HG02759 (cell line): ENCODE data around the gene CTNNA3.
A peak's percentile ranks its signal among the peaks of the same experiment; 100 is the strongest.
"Not testable (repeated sequence)": the region's sequence is repeated elsewhere in the genome, so short reads cannot be mapped to it uniquely, and the experiment has no call there.

ENCODE experiments used
- ATAC-seq: cut with Tn5 transposase; IDR thresholded peaks from one replicate; pipeline ENCODE4 v1.9.1; 2021; ENCODE audit warnings: mild to moderate bottlenecking, moderate library complexity; ENCODE audit not compliant: unreplicated experiment

CTNNA3 gene

GRCh38 chr10:67696029-67696428 is at the start of gene CTNNA3:
Gene CTNNA3 (minus strand): TSS chr10:67696195.
- ATAC-seq: peak; percentile 75

- ATAC-seq: no peak
Observed at GRCh38 chr10:67735430-67735829, 39.4 kb upstream of the CTNNA3 start.

GRCh38 chr10:67733511-67733910 is 37.5 kb upstream of the CTNNA3 start:
- ATAC-seq: no peak

GRCh38 chr10:67725567-67725966 is 29.6 kb upstream of the CTNNA3 start:
- ATAC-seq: no peak

- ATAC-seq: no peak
Observed at GRCh38 chr10:67723601-67724000, 27.6 kb upstream of the CTNNA3 start.

- ATAC-seq: peak; percentile 65
Observed at GRCh38 chr10:67722113-67722512, 26.1 kb upstream of the CTNNA3 start.

- not testable (repeated sequence) for ATAC-seq
Observed at GRCh38 chr10:67716455-67716854, 20.5 kb upstream of the CTNNA3 start.

GRCh38 chr10:67705921-67706320 is 9.9 kb upstream of the CTNNA3 start:
- ATAC-seq: no peak

GRCh38 chr10:67699613-67700270 is 3.7 kb upstream of the CTNNA3 start:
- ATAC-seq: not testable (repeated sequence)

GRCh38 chr10:67698164-67698563 is 2.2 kb upstream of the CTNNA3 start:
- ATAC-seq: no peak

- peak; percentile 85 for ATAC-seq
Observed at GRCh38 chr10:67697724-67698131, 1.7 kb upstream of the CTNNA3 start.

- no peak for ATAC-seq
Observed at GRCh38 chr10:67696679-67697078, 684 bp upstream of the CTNNA3 start.

- peak; percentile 14 for ATAC-seq
Observed at GRCh38 chr10:67695555-67695954, 440 bp downstream of the CTNNA3 start.

- ATAC-seq: not testable (repeated sequence)
Observed at GRCh38 chr10:67691861-67692260, 4.1 kb downstream of the CTNNA3 start.

GRCh38 chr10:67690540-67690939 is 5.5 kb downstream of the CTNNA3 start:
- not testable (repeated sequence) for ATAC-seq

- not testable (repeated sequence) for ATAC-seq
Observed at GRCh38 chr10:67684140-67684539, 11.9 kb downstream of the CTNNA3 start.

GRCh38 chr10:67678335-67678974 is 17.5 kb downstream of the CTNNA3 start:
- ATAC-seq: peak; percentile 65

- ATAC-seq: no peak
Observed at GRCh38 chr10:67676208-67676825, 19.7 kb downstream of the CTNNA3 start.

- no peak for ATAC-seq
Observed at GRCh38 chr10:67670401-67670800, 25.6 kb downstream of the CTNNA3 start.

- ATAC-seq: no peak
Observed at GRCh38 chr10:67669978-67670377, 26.0 kb downstream of the CTNNA3 start.

- ATAC-seq: no peak
Observed at GRCh38 chr10:67668448-67668847, 27.5 kb downstream of the CTNNA3 start.

GRCh38 chr10:67667035-67667425 is 29.0 kb downstream of the CTNNA3 start:
- no peak for ATAC-seq
